ENCODE measurements around the gene SH3TC2. TPM values are rescaled to one million over a fixed set of nuclear protein-coding genes. Genes with fewer than 3 reads are reported as not detected.

The SH3TC2 gene
- total and polyA plus RNA-seq, 10 of the 15 experiments (the other 5 are each of a cell fraction or from before 2014, with no cell fraction given), result not detected

GRCh38 chr5:148974642-148975327 lies 88.1 kb downstream of the SH3TC2 start (continued):
- no peak for TF ChIP-seq E2F4 (IDR thresholded peaks at IDR 0.05; ENCODE audit: low read depth, low read length)
- TF ChIP-seq SMAD1 (IDR thresholded peaks at IDR 0.05; ENCODE audit: low read depth, partially characterized antibody), result no peak
- no peak for TF ChIP-seq NKRF (conservative IDR thresholded peaks at IDR 0.05)
- TF ChIP-seq SMAD5 (IDR thresholded peaks at IDR 0.05; ENCODE audit: low read depth), result no peak
- TF ChIP-seq PAX5 (IDR thresholded peaks at IDR 0.05; ENCODE audit: borderline replicate concordance, low read depth, low read length), result no peak

- TF ChIP-seq FOS (IDR thresholded peaks at IDR 0.05; ENCODE audit: borderline replicate concordance, extremely low read depth, insufficient read length) (no peak), BMI1 (IDR thresholded peaks at IDR 0.05; ENCODE audit: borderline replicate concordance) (no peak), HDGF (IDR thresholded peaks at IDR 0.05) (no peak)
- ChIA-PET RAD21 (ENCODE audit: unreplicated experiment) (no interaction called here), CTCF (interaction anchor here (0.9 to 2.9 kb wide), 3 partner anchors 16 to 243 kb away, joined by 3 to 6 read pairs (median 3); no protein-coding TSS in a partner anchor), POLR2A (no interaction called here), SMC1A (ENCODE audit: uncharacterized antibody, unreplicated experiment) (no interaction called here)
- H3K9me3 ChIP-seq (replicated peaks; ENCODE audit: control insufficient read depth, insufficient read depth, low read length), result no peaks in the 10 kb centered on the region
- no peaks in the 10 kb centered on the region for H3K4me1 ChIP-seq (ENCODE audit: control insufficient read depth, insufficient read depth, low read length)
- H2AFZ ChIP-seq (ENCODE audit: control insufficient read depth, low read depth, low read length), result no peak overlapping the region
- no peaks in the 10 kb centered on the region for H4K20me1 ChIP-seq (ENCODE audit: control insufficient read depth, insufficient read depth)
- in situ Hi-C loops (cut with MboI) (no loop called here), intact Hi-C loops (cut with micrococcal nuclease; ENCODE audit: unreplicated experiment) (no loop called here)
- ATAC-seq (no peak), FAIRE-seq (no peak), DNase-seq (ENCODE audit: low read depth, low spot score) (no peak)
- peaks cover 0 to 7% of the 10 kb centered on the region in 2 experiments; a peak in 2 of 4 replicates for H3K27me3 ChIP-seq (replicated peaks in 1 of 2; ENCODE audit: control insufficient read depth in 2 of 2, insufficient read depth in 2 of 2, low read length in 1 of 2)
- 0% methylated on average over 2 of the region's 2 CpGs for WGBS (ENCODE audit: insufficient coverage, insufficient replicate concordance, low lambda C conversion rate, missing lambda C conversion rate)
- no peak overlapping the region for H3K9ac ChIP-seq (ENCODE audit: control insufficient read depth, insufficient read depth, low read length)
- no peak overlapping the region for H3K4me3 ChIP-seq
- H3K4me2 ChIP-seq (ENCODE audit: control insufficient read depth, insufficient read depth), result no peak overlapping the region
- no TSS peak for BruUV-seq (replicated peaks)
- H3K36me3 ChIP-seq (ENCODE audit: control insufficient read depth in 2 of 2, insufficient read depth in 2 of 2, low read length in 1 of 2), result no peaks in the 10 kb centered on the region
- H3K27ac ChIP-seq (ENCODE audit: control insufficient read depth, insufficient read depth), result no peak overlapping the region
- no peaks in the 10 kb centered on the region for H3K79me2 ChIP-seq (ENCODE audit: control insufficient read depth, insufficient read depth, low read length)
Observed at GRCh38 chr5:148973455-148973854, 89.4 kb downstream of the SH3TC2 start.

Data from GM12878 (cell line).